Measurements from ENCODE around the gene LDHAL6A.

The LDHAL6A gene

GRCh38 chr11:18490736-18491485, 35.3 kb downstream of the LDHAL6A start:
- no peak for DNase-seq (ENCODE audit: low read depth)

- no peak for DNase-seq (ENCODE audit: low read depth)
These were observed 36.3 kb downstream of the LDHAL6A start for GRCh38 chr11:18491924-18492323.

DNA sequence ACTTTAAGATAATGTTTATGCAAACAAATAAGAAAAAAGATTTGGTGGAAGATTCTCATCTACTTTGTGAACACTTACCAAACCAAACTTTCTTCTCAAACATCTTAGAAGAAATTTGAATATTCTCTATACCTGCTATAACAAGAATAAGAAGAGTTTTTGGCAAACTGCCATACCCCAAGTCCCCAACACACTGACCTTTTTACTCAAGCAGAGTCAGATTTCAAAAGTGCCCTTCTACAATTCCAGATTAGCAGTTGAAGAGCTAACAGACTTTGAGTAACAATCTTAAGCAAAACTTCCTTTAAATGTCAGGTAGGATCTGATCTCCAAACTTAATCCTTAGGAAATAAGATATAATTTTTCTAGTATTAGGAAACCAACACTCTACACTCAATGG, 37.2 kb downstream of the LDHAL6A start:
- no peak for DNase-seq (ENCODE audit: low read depth)

DNA sequence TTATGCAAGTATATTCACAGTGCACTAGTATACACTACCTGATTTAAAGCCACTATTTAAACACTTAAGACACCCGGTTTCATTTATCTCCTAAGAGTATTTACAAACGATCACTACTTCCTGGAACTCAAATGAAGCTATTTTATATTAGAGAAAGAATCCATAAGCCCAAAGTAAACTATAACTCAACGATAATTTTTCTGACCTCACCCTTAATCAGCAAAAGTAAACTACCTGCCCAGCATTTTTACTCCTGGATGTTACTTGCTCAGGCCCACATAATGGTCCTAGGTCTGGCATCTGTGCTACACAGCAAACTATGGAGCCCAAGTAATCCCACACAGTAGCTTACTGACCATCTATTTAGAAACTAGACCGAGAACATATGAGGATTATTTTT, 37.7 kb downstream of the LDHAL6A start:
- no peak for DNase-seq (ENCODE audit: low read depth)

GRCh38 chr11:18495271-18495670, 39.6 kb downstream of the LDHAL6A start:
- DNase-seq (ENCODE audit: low read depth), result no peak

DNA sequence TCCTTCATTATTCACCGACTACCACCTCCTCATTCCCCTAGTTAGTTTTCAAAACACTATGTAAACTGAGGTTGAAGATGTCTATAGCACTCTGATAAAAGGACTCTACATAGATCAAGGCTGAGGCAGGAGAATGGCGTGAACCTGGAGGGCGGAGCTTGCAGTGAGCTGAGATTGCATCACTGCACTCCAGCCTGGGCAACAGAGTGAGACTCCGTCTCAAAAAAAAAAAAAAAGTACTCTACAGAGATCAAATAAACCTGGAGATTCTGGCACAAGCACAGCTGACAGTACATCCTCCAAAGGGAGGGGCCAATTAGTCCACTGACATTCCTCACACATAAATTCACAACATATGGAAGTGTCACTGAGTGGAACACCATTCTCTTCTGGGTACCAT, 40.0 kb downstream of the LDHAL6A start:
- DNase-seq (ENCODE audit: low read depth), result no peak

GRCh38 chr11:18498039-18498438, 42.4 kb downstream of the LDHAL6A start:
- no peak for DNase-seq (ENCODE audit: low read depth)

GRCh38 chr11:18501629-18502028, 46.0 kb downstream of the LDHAL6A start:
- DNase-seq (ENCODE audit: low read depth), result no peak

- DNase-seq (ENCODE audit: low read depth), result no peak
These were observed 46.7 kb downstream of the LDHAL6A start for GRCh38 chr11:18502352-18502751.

DNA sequence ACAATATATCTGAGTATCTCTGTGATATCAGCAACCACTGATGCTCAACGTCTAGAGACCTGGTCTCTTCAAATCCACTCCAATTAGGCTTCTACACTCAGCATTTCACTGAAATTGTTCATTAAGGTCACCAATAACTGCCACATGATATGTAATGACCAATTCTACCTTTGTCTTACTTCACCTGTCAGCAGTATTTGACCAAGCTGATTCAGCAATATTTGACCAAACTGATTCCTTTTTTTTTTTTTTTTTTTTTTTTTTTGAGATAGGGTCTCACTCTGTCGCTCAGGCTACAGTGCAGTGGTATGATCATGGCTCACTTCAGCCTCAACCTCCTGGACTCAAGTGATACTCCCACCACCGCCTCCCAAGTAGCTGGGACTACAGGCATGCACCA, 65.5 kb downstream of the LDHAL6A start:
- no peak for DNase-seq (ENCODE audit: low read depth)

DNA sequence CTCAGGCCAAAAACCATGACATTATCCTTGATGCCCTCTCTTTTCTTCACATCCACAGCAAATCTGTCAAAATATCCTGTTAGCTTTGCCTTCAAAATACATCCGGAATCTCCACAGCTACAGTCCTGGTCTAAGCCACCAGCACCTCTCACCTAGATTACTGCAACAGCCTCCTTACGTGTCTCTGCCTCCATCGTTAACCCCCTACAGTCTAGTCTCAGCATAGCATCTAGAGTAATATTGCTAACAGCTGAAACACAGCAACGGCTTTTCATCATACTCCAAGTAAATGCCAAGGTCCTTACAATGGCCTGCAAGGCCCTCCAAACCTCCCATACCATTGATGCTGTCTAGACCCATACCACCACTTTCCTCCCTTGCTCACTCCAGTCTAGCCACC, 66.7 kb downstream of the LDHAL6A start:
- no peak for DNase-seq (ENCODE audit: low read depth)

DNA sequence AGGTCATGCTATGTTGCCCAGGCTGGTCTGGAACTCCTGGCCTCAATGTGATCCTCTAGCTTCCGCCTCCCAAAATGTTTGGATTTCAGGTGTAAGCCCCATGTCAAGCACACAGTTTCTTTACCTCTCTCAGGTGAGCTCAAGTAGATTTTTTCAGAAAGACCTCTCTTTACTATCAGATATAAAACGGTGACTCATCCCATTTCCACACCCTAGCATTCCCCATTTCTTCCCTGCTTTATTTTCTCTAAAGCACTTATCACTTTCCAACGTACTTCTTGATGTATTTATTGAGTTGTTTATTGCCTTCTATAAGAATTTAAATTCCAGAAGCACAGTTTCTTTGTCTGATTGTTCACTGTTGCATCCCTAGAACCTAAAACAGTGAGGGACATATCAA, 67.4 kb downstream of the LDHAL6A start:
- no peak for DNase-seq (ENCODE audit: low read depth)

GRCh38 chr11:18524248-18524647, 68.6 kb downstream of the LDHAL6A start:
- DNase-seq (ENCODE audit: low read depth), result no peak

GRCh38 chr11:18526130-18526520, 70.5 kb downstream of the LDHAL6A start:
- no peak for DNase-seq (ENCODE audit: low read depth)

DNA sequence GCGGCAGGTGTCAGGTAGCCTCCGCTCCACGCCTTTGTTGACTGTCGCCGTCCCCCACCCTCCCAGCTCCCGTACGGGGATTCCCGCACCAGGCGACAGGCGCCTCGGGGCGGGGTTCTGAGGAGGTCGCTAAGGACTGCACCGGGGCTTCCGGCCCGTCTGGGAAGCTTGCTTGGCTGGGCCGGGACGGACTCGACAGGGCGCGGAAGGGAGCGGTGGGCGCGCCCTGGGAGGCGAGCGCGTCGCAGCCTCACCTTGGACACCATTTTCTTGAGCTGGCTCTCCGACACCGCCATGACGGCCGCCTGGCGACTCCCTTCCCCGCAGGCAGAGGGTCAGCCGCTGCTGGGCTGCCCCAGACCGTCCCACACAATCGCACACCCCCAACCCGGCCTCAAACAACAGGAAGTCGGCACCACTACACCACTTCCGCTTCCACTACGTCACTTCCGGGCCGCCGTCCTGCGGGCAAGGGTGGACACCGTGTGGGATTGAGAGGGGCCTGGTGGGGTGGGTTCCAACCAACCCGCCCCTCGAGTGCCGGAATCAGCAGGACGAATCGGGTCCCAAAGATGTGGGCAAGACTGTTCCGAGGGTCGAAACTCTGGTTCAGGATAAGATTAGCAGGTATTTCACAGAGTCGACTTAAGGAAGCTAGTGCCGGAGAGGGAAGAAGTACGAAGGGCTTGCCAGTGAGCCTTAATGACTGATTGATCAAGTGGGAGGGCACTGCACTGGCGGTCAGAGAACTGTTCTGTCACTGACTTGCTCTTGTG, 71.1 kb downstream of the LDHAL6A start, which contains the start of gene TSG101:
TSS of gene TSG101 (minus strand) at position 422 of the 776 bp plus-strand sequence. CDS start at position 296, 126 bp downstream.
- peak; percentile 81 for DNase-seq (ENCODE audit: low read depth)

DNA sequence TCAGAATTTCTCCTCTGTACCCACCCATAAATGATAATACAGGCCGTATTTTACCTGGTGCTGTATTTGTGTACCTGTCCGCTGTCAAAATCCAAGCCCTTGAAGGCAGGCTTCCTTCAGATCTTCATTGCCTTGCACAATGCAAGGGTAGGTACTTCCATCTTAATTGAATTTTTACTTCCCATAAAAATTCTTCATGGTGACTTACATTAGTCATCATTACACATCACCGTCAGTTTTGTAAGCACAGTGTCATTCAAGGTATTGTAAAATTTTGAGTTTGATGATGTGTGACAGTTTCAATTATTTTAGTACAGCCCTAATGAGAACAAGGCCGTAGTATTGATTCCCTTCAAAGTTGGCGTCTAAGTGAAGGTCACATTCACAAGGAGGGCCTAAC, 71.9 kb downstream of the LDHAL6A start:
- no peak for DNase-seq (ENCODE audit: low read depth)
